ENCODE measurements around the gene LPO.

The LPO gene

GRCh38 chr17:58264407-58265103, 26.2 kb downstream of the LPO start:
- no peak for DNase-seq

GRCh38 chr17:58265271-58265670, 26.9 kb downstream of the LPO start:
- DNase-seq = no peak

GRCh38 chr17:58265902-58266875, 27.8 kb downstream of the LPO start:
- no peak for DNase-seq

GRCh38 chr17:58267347-58268324, 29.3 kb downstream of the LPO start:
- no peak for DNase-seq

- DNase-seq = no peak
These were observed 29.9 kb downstream of the LPO start for GRCh38 chr17:58268326-58268725.

GRCh38 chr17:58268774-58269556, 30.6 kb downstream of the LPO start:
- DNase-seq = no peak

GRCh38 chr17:58269557-58270291, 31.3 kb downstream of the LPO start:
- no peak for DNase-seq

- DNase-seq = no peak
These were observed 32.3 kb downstream of the LPO start for GRCh38 chr17:58270476-58271215.

- DNase-seq = no peak
These were observed 33.0 kb downstream of the LPO start for GRCh38 chr17:58271216-58271931.

- no peak for DNase-seq
These were observed 34.2 kb downstream of the LPO start for GRCh38 chr17:58272367-58273280.

- DNase-seq = no peak
These were observed 35.2 kb downstream of the LPO start for GRCh38 chr17:58273453-58274104.

- no peak for DNase-seq
These were observed 37.0 kb downstream of the LPO start for GRCh38 chr17:58275417-58275816.

GRCh38 chr17:58276423-58276822, 38.0 kb downstream of the LPO start:
- DNase-seq = no peak

- peak; percentile 6 for DNase-seq
These were observed 38.9 kb downstream of the LPO start for GRCh38 chr17:58277107-58277801.

- DNase-seq = no peak
These were observed 39.6 kb downstream of the LPO start for GRCh38 chr17:58277802-58278595.

GRCh38 chr17:58278661-58279015, 40.3 kb downstream of the LPO start:
- DNase-seq = no peak

All from fibroblast of skin of scalp (primary cell).